Fibroblast of skin of back (primary cell): ENCODE data around the gene EYA2.
"Not testable (repeated sequence)": the region's sequence is repeated elsewhere in the genome, so short reads cannot be mapped to it uniquely, and the experiment has no call there.

ENCODE experiments used
- DNase-seq: peaks from one replicate; pipeline ENCODE4 v3.0.0-alpha.2; 2013

EYA2 gene

DNA sequence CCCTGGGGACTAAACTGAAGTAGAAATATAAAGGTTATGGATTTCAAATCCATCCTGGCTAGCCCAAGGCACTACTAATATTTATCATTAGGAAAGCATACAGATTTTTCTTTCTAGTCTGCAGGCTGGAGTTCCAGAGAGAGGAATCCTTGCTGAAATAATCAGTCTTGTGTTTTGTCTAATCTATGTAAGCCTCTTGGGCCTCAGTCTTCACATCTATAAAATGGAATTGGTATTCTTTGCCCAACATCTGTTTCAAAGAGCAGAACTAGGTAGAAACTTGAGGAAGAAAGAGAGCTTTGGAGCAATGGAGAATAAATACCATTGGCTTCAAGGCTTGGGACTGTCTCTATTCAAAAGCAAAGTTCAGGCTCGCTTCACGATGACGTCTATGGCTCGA lies 249.8 kb downstream of the EYA2 start:
- no peak for DNase-seq

DNA sequence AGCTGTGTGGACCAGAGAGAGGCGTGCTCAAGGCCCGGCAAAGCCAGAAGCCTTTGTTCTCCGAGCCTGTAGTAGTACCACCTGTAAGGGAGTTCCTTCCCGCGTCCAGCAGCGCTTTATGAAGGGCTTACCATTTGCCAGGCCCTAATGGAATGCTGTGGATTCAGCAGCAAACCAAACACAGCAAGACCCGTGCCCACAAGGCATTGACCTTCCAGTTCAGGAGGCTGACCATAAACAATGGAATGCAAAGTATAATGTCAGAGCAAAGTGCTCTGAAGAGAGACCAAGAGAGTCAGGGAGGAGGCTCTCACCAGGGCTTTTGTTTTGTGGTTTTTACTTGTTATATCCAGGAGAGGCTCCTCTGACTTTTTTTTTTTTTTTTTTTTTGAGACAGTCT lies 252.0 kb downstream of the EYA2 start:
- peak; percentile 69 for DNase-seq

DNA sequence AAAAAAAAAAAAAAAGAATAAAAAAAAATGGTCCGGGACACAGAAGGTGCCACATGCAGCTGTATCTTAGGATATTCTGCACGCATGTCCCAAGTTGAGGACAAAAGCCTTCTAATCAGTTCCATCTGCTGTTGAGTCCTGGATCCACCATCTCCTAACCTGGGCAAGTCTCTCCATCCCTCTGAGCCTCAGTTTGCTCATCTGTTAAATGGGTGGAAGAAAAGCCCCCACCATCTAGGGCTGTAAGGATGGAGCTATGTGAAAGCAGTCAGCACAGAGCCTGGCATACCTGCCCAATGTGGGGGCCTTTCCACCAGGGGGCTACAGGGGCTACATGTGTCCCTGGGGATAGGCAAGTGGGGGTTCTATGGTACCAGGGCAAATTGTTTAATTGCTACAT lies 253.4 kb downstream of the EYA2 start:
- DNase-seq = no peak

DNA sequence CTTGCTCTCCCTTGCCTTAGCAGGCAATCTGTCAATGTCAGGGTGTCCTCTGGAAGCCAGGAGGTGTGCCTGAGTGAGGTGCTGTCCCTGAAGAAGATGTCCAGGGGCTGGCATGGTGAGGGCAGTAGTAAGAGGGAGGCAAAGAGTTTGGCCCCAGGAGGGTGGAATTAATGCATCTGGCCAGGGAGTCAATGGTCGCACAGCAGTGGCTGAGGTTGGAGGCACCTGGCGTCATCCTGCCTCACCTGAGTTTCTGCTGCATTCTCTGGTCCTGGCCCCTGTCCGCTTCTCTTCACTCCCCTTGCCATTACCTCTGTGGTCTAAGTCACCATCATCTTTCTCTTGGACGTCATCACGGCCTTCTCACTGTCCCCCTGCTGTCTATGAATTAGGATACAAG lies 255.3 kb downstream of the EYA2 start:
- no peak for DNase-seq

DNA sequence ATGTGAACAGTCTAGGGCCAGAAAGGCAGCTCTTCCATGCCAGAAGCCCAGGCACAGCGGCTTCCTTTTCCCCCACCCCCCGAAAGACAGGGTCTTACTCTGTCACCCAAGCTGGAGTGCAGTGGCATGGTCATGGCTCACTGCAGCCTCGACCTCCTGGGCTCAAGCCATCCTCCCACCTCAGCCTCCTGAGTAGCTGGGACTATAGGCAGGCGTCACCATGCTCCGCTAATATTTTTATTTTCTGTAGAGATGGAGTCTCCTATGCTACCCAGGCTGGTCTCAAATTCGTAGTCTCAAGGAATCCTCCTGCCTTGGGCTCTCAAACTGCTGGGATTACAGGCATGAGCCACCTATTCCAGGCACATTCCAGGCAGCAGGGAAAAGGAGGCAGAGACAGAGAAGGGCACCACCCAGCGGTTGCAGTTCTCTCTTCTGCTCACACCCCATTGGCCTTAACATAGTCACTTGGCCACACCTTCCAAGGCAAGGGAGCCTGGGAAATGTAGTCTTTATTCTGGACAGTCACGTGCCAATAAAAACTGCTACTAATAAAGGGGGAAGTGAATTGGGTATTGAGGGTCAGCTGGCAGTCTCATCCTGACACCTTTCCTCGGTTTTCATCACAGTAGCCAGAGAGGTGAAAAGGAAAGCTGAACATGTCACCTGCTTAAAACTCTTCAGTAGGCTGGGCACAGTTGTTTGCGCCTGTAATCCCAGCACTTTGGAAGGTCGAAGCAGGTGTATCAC lies 255.9 kb downstream of the EYA2 start:
- DNase-seq = peak; percentile 82

DNA sequence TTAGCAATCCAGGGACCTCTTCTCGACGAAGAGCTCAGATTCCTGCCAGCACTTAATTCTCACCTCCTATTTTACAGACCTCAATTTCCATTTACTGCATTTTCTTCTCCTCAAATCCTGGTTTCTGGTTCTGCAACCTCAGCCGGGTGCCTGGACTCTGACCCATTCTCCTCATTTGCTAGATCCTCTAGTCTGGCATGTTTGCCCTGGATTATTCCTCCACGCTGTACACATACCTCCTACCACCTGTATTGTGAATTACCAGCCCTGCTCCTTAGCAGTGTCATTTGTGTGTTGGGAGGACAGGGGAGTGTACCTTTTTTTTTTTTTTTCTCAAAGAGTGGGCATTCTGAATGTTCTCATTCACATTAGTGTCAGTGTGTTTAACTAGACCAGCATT lies 257.4 kb downstream of the EYA2 start:
- DNase-seq = no peak

DNA sequence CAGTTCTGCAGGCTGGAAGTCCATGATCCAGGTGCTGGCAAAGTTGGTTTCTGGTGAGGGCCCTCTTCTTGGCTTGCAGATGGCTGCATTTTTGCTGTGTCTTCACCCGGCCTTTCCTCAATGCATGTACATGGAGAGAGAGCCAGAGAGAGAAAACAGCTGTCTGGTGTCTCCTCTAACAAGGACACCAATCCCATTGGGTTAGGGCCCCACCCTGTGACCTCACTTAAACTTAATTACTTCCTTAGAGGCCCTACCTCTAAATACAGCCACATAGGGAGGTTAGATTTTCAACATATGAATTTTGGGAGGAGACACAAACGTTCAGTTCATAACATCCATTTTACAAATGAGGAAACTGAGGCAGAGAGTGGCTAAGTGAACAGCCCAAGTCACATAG lies 259.4 kb downstream of the EYA2 start:
- no peak for DNase-seq

DNA sequence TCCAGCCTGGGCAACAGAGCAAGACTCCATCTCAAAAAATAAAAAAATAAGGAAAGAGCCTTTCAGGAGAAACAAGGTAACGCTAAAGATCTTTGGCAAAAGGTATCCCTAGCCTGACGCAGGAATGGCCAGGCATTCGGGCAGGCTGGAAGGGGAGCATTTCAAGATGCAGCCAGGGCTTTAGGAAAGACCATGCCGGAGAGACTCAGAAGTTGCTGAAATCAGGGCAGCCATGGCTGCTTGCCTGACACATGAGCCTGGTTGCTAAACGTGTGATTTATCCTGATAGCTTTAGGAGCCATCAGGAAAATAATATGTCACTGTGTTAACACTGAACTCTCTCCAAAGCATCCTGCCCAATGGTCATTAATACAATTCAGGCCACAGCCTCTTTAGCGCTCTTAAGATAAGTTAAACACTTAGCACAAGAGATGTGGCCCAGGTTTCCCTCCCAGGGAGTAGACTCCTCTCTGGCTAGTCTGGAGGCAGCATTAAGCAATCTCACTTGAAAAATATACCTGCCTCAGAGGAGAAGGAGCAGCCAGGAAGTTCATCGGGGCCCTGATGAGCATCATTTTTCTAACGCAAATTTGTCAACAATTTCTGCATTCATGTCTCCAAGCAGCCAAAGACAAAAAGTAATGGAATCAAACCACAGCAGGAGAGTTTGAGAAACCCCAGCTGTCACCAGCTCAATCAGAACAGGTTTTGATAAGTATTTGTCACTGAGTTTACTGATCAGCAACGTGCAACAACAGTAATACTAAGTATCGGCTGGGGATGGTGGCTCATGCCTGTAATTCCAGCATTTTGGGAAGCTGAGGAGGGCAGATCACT lies 261.9 kb downstream of the EYA2 start:
- DNase-seq = no peak

DNA sequence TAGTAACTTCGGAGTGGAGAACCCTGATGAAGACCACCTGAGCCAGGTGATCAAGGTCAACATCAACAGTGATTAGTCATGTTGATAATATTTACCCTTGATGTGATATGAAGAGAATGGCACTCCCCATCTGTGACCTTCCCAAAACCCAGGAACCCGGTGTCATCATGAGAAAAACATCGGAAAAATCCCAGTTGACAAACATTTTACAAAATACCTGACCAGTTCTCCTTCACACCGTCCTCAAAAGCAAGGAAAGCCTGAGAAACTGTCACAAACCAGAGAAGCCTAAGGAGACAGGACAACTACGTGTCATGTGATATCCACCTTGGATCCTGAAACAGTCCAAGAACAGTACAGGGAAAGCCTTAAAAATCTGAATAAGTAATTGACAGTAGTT lies 264.5 kb downstream of the EYA2 start:
- no peak for DNase-seq

DNA sequence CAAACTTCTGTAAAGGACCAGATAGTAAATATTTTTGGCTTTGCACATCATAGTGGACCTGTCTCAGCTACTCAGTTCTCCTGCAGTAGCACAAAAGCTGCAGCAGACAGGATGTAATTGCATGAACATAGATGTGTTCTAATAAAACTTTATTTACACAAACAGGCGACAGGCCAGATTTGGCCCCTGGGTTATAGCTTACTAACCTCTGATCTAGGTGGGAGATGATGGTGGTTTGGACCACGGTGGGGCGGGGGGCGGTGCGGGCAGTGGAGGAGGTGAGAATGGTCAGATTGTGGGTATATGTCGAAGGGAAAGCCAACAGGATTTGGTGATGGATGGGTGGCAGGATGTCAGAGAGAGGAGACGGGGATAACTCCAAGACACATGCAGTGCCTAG lies 265.6 kb downstream of the EYA2 start:
- no peak for DNase-seq

DNA sequence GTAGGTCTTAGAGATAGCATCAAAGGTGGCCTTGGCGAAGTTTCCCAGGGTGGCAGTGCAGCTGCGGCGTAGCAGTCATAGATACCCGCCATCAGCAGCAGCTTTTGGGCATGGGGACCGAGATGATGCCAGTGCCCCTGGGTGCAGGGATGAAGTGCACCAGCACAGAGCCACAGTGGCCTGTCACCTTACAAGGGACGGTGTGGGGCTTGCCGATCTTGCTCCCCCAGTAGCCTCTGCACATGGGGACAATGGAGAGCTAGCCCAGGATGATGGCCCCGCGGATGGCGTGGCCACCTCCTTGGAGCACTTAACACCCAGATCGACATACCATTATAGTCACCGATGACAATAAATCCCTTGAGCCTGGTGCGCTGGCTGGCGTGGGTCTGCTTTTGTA lies 266.3 kb downstream of the EYA2 start:
- no peak for DNase-seq

DNA sequence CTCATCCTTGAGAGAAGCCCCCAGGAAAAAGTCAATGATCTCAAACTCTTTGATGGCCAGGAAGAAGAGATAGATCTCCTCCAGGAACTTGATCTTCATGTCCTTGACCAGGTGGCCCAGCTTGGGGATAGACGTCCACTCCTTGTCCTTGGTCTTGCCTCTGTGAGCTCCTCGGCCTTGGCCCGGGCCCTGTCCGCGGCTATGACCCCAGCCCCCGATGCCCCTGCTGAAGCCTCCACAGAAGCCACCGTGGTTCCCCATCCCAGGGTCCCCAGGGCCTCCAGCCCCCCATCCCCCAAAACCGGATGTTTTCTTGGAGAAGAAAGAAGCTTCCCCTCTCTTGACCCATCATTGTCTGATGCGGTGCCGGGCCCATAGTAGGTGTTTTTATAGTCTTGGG lies 266.8 kb downstream of the EYA2 start:
- no peak for DNase-seq

DNA sequence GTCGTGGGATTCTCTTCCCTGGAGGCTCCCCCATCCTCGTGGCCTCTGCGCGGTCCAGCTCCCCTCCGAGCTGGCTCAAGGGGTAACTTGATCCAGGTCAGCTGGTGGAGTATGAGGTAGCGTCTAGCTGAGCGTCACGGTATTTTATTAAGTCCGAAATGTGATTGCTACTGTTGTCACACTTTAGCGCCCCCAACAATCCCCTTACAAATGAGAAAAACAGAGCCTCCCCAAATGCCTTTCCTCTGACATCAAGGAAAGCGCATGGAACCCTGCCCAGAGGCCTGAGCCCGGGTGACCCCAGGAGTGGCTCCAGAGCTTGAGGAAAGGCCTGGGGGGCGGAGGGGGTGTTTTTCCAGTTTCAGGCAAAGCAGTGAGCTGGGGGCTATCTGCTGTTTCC lies 269.5 kb downstream of the EYA2 start:
- no peak for DNase-seq

DNA sequence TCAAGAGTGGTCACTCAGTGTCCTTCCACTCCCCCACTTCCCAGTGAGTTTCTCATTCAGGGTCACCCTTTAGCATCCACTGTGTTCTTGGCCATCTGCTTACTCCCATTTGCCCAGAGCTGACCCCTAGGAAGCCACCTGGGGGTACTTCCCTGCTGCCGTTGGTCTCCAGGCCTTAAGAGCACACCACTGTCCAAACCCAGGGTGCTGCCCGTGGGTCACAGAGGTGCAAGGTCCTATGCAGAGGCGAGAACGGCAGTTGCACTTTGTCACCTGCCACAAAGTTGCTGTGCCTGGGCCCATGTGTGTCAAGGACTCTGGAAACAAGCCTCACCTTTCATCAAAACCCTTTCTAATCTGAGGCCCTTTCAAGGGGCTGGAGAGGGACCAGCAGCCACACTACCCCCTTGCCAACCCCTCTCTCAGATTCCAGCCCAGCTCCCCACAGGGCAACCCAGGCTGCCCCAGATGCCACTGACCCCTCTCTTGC lies 270.8 kb downstream of the EYA2 start:
- DNase-seq = no peak

DNA sequence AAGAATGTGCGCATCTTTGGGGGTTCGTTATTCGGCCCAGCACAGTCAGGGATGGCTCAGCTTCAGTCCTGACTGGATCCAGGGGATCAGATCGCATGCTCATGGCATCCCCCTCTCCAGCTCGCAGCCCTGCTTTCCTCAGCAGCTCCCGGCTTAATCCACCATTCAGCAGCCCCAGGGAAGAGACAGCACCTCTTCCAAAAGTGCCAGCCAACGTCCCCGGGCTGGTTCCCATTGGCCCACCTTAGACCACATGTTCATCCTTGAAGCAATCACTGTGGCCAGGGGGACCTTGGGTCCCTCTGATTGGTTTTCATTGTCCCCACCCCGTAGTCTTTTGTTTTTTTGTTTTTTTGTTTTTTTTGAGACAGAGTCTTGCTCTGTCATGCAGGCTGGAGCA lies 273.2 kb downstream of the EYA2 start:
- DNase-seq = no peak

DNA sequence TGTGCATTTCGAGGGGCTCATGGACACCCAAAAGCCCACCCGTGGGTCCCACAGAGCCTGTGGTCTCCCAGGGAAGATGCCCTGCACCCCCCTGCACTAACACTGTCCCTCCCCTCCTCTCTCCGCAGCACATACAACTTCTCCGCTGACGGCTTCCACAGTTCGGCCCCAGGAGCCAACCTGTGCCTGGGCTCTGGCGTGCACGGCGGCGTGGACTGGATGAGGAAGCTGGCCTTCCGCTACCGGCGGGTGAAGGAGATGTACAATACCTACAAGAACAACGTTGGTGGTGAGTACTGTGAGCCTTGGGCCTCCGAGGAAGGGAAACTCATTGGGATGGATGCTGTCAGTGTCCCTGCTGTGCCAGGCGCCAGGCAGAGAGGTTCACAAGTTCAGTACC lies 277.9 kb downstream of the EYA2 start:
- no peak for DNase-seq

DNA sequence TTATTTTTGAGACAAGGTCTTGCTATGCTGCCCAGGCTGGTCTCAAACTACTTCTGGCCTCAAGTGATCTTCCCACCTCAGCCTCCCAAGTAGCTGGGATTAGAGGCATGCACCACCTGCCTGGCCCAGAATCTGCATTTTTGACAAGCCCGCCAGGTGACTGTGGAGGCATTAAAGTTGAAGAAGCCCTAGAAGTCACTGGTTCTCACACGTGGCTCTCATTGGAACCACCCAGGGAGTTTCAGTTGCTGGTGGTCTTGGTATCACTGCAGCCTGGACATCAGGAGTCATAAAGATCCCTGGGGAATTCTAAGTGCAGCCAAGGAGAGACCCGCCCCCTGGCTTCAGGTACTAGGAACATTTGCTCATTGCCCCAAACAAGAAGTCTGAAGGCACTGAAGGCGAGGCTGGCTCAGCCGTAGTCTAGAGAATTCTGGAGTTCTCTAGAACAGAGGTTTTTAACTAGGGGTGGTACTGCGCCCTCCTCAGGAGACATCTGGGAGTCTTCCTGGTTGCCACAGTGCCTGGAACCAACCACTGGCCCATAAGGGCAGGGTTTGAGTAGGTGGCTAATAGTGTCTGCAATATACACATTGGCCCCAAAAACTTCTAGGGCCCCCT lies 279.1 kb downstream of the EYA2 start:
- DNase-seq = no peak

DNA sequence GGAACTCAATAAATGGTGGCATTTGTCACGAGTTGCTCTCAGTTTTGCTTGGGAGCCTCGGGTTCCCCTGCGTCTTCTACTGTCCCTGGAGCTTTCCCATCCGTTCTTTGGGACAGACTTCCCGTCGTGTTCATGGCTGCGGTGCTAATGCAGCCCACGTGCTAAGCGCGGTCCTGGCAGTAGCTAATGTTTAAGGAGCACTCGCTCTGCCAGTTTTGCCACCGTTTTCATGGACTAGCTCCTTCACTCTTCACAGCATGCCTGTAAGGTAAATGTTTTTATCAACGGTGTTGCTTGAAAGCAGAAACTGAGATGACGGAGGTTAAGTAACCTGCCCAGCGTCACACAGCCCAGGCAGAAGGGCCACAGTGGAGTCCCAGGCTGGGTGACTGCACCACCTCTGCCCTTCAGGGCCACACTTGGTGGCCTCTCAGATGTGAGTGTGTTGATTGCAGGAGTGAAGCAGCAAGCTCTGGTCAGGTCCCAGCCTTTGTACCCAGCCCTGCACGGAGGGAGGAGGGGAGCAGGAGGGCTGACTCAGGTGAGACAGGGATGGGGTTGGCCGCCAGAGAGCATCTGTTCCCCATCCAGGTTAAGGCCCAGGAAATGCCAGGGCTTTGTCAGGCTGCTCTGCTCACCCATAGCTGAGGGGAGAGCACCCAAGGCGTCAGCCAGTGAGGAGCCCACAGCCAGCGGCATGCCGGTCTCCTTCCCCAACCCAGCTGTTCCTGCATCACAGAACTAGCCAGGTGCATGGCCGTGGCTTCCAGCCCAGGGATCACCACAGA lies 280.0 kb downstream of the EYA2 start:
- no peak for DNase-seq

DNA sequence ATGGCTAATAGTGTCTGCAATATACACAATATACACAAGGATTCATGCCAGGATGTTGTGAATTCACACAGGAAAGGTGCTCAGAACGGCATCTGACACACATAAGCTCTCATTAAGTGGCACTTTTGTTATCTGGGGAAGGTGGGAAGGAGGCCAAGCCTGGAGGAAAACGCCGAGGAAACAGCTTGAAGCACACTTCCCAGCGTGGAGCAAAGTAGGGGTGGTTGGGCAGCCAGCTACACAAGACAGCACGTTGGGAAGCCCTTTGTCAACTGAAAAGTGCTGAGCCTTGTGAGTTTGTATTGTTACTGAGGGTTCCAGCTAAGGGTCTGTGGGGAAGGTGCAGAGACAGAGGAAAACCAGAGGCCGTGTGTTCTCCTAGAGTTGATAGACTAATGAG lies 280.9 kb downstream of the EYA2 start:
- DNase-seq = no peak

DNA sequence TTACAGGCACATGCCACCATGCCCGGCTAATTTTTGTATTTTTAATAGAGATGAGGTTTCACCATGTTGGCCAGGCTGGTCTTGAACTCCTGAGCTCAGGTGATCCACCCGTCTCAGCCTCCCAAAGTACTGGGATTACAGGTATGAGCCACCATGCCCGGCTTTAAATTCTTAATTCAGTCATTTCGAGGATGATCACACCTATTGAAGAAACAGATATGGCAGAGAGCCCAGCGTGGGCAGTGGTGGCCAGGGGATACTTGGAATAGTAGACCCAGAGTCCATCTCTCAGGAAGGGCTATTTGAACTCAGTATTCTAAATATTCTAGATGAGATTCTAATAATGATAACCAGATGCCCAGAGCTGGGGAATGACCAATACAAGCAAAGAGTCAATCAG lies 281.6 kb downstream of the EYA2 start:
- DNase-seq = not testable (repeated sequence)

DNA sequence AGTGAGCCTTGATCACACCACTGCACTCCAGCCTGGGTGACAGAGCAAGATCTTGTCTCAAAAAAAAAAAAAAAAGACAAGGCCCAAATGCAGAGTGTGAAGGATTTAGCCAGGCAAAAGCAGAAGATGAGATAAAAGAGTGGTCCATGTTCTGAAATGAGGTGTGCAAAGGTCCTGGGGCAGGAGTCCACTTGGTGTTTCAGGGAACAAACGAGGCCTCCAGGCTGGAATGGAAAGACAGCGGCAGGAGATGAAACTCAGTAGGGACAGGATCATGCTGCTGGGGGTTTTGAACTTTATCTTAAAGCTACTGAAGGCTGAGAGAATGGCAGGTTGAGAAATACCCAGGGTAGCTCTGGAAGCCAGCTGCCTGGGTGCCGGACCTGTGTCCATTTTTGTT lies 283.6 kb downstream of the EYA2 start:
- no peak for DNase-seq

DNA sequence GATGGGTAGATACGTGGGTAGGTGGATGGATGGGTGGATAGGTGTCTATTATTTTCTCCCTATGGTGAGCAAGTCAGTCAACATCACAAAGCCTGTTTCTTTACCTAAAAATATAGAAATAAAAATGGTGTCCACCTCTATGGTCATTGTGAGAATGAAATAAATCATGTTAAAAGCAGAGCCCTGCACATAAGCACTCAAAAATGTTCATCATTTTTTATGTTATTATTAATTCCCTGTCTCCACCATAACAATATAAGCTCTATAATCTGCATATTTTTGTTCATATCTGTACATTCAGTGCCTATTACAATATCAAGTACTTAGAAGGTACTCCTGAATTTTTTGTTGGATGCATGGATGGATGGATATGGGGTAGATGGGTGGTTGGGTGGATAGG lies 284.2 kb downstream of the EYA2 start:
- no peak for DNase-seq

DNA sequence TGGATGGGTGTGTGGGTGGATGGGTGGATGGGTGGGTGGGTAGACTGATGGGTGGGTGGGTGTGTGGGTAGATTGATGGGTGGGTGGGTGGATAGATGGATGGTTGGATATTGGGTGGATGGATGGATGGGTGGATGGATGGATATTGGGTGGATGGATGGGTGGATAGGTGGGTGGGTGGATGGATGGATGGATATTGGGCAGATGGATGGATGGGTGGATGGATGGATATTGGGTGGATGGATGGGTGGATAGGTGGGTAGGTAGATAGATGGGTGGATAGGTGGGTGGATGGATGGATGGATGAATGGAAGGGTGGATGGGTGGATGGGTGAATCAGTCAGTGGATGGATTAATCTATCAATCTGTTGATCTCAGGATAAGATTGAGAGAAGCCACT lies 284.6 kb downstream of the EYA2 start:
- no peak for DNase-seq
